LNCaP clone FGC (cell line): ENCODE data around the gene ZBTB8A.
A peak's percentile ranks its signal among the peaks of the same experiment; 100 is the strongest.

Experiments used
- DNase-seq: peaks from one replicate; pipeline ENCODE4 v3.0.0-alpha.2; 2011; ENCODE audit warnings: low read depth
- H3K4me3 ChIP-seq: 2 replicates; pipeline ENCODE4 v1.5.1; 2011; ENCODE audit warnings: mild to moderate bottlenecking, low read depth, low read length, control low read depth
- TF ChIP-seq, protein P1 (sequence below): IDR thresholded peaks from 2 replicates; pipeline ENCODE4 v1.5.1; 2012; ENCODE audit warnings: mild to moderate bottlenecking; ENCODE audit not compliant: control insufficient read depth, insufficient read depth; ENCODE audit errors: extremely low read depth

Gene ZBTB8A

DNA sequence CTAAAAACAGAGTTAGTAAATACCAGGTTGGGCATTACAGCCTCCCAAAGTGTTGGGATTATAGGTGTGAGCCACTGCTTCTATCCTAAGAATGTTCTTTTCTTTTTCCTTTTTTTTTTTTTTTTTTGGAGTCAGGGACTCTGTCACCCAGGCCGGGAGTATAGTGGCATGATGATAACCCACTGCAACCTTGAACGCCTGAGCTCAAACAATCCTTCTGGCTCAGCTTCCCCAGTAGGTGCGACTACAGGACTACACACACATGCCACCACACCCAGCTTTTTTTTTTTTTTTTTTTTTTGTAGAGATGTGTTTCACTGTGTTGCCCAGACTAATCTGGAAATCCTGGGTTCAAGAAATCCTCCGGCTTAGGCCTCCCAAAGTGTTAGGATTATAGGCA lies 105.2 kb downstream of the ZBTB8A start:
- no peak overlapping the region for H3K4me3 ChIP-seq
- no peak for DNase-seq
- TF ChIP-seq, protein P1, sequence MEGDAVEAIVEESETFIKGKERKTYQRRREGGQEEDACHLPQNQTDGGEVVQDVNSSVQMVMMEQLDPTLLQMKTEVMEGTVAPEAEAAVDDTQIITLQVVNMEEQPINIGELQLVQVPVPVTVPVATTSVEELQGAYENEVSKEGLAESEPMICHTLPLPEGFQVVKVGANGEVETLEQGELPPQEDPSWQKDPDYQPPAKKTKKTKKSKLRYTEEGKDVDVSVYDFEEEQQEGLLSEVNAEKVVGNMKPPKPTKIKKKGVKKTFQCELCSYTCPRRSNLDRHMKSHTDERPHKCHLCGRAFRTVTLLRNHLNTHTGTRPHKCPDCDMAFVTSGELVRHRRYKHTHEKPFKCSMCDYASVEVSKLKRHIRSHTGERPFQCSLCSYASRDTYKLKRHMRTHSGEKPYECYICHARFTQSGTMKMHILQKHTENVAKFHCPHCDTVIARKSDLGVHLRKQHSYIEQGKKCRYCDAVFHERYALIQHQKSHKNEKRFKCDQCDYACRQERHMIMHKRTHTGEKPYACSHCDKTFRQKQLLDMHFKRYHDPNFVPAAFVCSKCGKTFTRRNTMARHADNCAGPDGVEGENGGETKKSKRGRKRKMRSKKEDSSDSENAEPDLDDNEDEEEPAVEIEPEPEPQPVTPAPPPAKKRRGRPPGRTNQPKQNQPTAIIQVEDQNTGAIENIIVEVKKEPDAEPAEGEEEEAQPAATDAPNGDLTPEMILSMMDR: no peak

DNA sequence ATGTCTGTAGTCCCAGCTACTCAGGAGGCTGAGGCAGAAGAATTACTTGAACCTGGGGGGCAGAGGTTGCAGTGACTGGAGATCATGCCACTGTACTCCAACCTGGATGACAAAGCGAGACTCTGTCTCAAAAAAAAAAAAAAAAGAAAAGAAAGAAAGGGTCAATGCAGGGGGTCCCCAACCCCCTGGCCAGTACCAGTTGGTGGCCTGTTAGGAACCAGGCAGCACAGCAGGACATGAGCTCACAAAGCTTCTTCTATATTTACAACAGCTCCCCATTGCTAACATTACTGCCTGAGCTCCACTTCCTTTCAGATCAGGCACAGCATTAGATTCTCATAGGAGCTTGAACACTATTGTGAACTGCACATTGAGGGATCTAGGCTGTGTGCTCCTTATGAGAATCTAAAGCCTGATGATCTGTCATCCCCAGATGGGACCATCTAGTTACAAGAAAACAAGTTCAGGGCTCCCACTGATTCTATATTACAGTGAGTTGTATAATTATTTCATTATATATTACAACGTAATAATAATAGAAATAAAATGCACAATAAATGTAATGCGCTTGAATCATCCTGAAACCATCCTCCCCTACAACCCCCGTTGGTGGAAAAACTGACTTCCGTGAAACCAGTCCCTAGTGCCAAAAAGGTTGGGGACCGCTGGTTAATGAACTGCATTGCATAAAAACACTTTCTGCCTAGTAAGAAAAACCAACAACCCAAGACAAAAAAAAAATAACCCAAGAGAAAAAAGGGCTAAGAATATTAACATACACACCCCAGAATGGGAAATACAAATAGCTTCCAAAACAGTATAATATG lies 108.3 kb downstream of the ZBTB8A start:
- H3K4me3 ChIP-seq: no peak overlapping the region
- TF ChIP-seq, protein P1: no peak
- no peak for DNase-seq

DNA sequence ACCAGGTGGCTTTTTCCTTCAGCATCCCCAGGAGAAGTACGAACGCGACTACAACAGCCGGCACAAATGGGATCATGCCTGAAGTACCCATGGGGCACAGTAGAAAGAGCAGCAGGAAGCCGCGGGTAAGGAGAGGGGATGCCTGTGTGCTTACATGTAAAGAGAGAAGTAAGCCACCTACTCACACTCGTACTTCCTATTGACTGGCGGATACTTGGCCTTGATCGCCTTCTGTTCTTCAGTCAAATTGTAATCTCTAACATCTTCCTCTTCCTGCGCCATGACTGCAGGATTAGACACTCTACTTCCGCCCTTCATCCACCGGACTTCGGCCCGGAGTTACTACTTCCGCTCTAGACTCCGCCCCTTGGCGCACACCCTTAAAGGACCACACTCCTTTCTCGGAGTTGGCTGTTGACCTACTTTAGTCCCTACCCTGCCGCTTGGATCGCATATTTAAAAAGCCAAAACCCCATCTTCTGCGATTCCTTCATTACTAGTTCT lies 111.1 kb downstream of the ZBTB8A start, which contains the start of gene ZBTB8OS:
Gene ZBTB8OS (minus strand): TSS at position 303 of the 504 bp plus-strand sequence. CDS start 21 bp downstream, at position 282.
- TF ChIP-seq, protein P1: no peak
- DNase-seq: peak; percentile 86
- H3K4me3 ChIP-seq: peak within 1 kb of the TSS; percentile 88

DNA sequence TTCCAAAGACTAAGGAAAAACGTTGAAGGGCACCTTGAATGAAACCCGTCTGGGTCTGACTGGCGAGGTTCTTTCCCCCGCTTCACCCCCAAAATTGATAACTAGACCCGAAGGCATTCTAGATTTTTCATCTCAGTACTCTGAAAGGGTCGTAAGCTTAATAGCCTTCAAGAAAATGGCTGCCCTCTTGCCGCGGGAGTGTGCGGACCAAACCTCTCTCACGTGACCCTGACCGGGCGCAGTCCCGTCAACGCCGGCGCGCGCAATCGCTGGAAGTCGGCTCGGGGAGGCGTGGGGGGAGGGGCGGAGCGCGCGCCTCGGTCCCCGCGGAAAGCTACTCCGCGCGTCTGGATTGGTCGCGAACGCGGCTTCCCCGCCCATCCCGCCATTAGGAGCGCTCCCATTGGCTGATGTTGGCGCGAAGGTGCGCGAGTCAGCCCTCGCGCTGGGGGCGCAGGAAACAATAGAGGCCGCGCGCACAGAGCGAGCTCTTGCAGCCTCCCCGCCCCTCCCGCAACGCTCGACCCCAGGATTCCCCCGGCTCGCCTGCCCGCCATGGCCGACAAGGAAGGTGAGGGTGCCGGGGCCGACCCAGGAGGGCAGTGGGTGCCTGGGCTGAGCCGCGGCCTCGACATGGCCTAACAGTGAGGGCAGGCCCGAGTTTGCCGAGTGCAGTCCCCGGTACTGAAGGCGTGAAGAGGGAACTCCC lies 111.7 kb downstream of the ZBTB8A start, which contains the start of gene RBBP4:
Gene RBBP4 (plus strand): TSS at position 457 of the 709 bp plus-strand sequence. CDS start 99 bp downstream, at position 556.
- H3K4me3 ChIP-seq: peak within 1 kb of the TSS; percentile 88
- TF ChIP-seq, protein P1: no peak
- DNase-seq: peak; percentile 91

DNA sequence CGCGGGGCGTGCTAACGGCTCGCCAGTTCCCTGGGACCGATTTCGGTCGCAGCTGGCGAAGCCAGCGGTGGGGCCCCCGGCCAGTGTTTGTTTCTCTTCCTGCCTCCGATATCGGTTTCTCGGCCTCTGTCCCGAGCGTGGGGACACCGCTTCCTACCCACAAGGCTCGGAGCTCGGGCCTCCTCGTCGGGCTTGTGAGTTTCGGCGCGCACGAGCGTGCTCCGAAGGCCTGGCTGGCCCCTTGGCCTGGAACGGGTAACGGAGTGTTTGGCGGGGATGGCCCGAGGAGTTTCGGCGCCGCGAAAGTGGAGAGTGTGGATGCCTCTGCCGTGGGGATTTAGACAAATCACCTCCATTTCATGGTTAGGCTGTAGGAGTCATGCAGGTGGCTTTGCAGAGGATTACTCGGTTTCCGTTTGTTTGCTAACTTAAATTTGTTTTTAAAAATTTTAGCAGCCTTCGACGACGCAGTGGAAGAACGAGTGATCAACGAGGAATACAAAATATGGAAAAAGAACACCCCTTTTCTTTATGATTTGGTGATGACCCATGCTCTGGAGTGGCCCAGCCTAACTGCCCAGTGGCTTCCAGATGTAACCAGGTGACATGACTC lies 112.3 kb downstream of the ZBTB8A start:
- TF ChIP-seq, protein P1: no peak
- H3K4me3 ChIP-seq: peak overlapping the region; percentile 88
- peak; percentile 4 for DNase-seq

DNA sequence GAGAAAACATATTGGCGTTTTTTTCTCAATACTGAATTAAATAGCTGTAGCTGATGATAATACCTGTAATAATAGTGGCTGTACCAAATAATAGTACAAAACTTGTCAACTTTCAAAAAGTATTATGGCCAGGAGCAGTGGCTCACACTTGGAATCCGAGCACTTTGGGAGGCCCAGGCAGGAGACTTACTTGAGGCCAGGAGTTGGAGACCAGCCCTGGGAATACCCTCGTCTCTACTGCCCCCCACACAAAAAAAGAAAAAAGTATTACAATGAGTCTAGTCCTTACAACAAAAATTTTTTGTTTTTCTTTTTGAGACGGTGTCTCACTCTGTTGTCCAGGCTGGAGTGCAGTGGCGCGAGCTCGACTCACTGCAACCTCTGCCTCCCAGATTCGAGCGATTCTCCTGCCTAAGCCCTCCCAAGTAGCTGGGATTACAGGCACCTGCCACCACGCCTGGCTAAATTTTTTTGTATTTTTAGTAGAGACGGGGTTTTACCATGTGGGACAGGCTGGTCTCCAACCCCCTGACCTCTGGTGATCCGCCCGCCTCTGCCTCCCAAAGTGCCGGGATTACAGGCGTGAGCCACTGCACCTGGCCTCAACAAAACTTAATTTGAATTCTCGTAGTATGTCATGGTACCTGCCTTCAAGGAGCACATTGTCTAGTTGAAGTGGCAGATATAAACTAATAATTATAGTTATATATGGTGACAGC lies 113.2 kb downstream of the ZBTB8A start:
- no peak for DNase-seq
- H3K4me3 ChIP-seq: peak overlapping the region; percentile 88
- TF ChIP-seq, protein P1: no peak
